Liver (tissue), 9 donors: ENCODE data around the gene ERCC6L2. TPM values are rescaled to one million over a fixed set of nuclear protein-coding genes. Genes with fewer than 3 reads are reported as not detected.

Experiments used
- DNase-seq: peaks from one replicate; pipeline ENCODE4 v3.0.0-alpha.2; 2017; ENCODE audit warnings: low spot score
- H3K27ac ChIP-seq, 2 donors: one replicate each; pipeline ENCODE4 v1.7.0; 2013; ENCODE audit warnings: inconsistent platforms in 2 of 2, low read length in 2 of 2, control low read depth in 1 of 2, low read depth in 1 of 2, mild to moderate bottlenecking in 1 of 2
- H3K27me3 ChIP-seq, 4 donors: one replicate each; pipeline versions ENCODE4 v1.6.1 to v1.7.0; 2013; ENCODE audit warnings: low read length in 3 of 4, inconsistent platforms in 1 of 4, mild to moderate bottlenecking in 1 of 4, moderate library complexity in 1 of 4; ENCODE audit not compliant: control insufficient read depth in 4 of 4, insufficient read depth in 4 of 4
- H3K36me3 ChIP-seq, 4 donors: one replicate each; pipeline versions ENCODE4 v1.6.1 to v1.7.0; 2013; ENCODE audit warnings: low read length in 3 of 4, mild to moderate bottlenecking in 3 of 4, low read depth in 1 of 4, moderate library complexity in 1 of 4; ENCODE audit not compliant: control insufficient read depth in 4 of 4, insufficient read depth in 3 of 4
- H3K4me1 ChIP-seq, 4 donors: one replicate each; pipeline versions ENCODE4 v1.6.1 to v1.7.0; 2013; ENCODE audit warnings: low read length in 3 of 4, mild to moderate bottlenecking in 3 of 4, moderate library complexity in 1 of 4; ENCODE audit not compliant: control insufficient read depth in 4 of 4, insufficient read depth in 4 of 4
- H3K4me3 ChIP-seq, 3 donors: one replicate each; pipeline versions ENCODE4 v1.6.1 to v1.7.0; 2013; ENCODE audit warnings: low read length in 3 of 3, control low read depth in 1 of 3, low read depth in 1 of 3, mild to moderate bottlenecking in 1 of 3
- H3K9ac ChIP-seq, 2 donors: one replicate each; pipeline ENCODE4 v1.7.0; 2013; ENCODE audit warnings: low read length in 2 of 2, mild to moderate bottlenecking in 2 of 2, moderate library complexity in 2 of 2, control low read depth in 1 of 2, low read depth in 1 of 2
- H3K9me3 ChIP-seq, 4 donors: one replicate each; pipeline versions ENCODE4 v1.6.1 to v1.7.0; 2013; ENCODE audit warnings: low read length in 3 of 4; ENCODE audit not compliant: control insufficient read depth in 4 of 4
- CTCF ChIP-seq: fragments of 150-350 bp; IDR thresholded peaks from 2 replicates; pipeline ENCODE4 v1.5.1; 2017; ENCODE audit warnings: improper control_type of control experiment, low read depth, low read length; ENCODE audit not compliant: missing input control
- EGR1 ChIP-seq, 2 donors: IDR thresholded peaks; 2 replicates each; pipeline ENCODE4 v1.6.1; 2016 to 2018; ENCODE audit warnings: antibody characterized with exemption in 2 of 2, low read depth in 2 of 2
- FOXA1 ChIP-seq: IDR thresholded peaks from 2 replicates; pipeline ENCODE4 v1.6.1; 2016; ENCODE audit warnings: antibody characterized with exemption
- FOXA2 ChIP-seq: IDR thresholded peaks from 2 replicates; pipeline ENCODE4 v1.6.1; 2016; ENCODE audit warnings: antibody characterized with exemption
- GABPA ChIP-seq, 2 donors: IDR thresholded peaks in 1 of 2; conservative IDR thresholded peaks in 1 of 2; 2 replicates each; pipeline ENCODE4 v1.6.1; 2016; ENCODE audit warnings: antibody characterized with exemption in 2 of 2, mild to moderate bottlenecking in 1 of 2, moderate library complexity in 1 of 2
- HNF4A ChIP-seq, 2 donors: conservative IDR thresholded peaks; 2 replicates each; pipeline ENCODE4 v1.6.1; 2016; ENCODE audit warnings: antibody characterized with exemption in 2 of 2, mild to moderate bottlenecking in 2 of 2
- HNF4G ChIP-seq: IDR thresholded peaks from 2 replicates; pipeline ENCODE4 v1.6.1; 2016; ENCODE audit warnings: antibody characterized with exemption
- JUND ChIP-seq, 2 donors: IDR thresholded peaks; 2 replicates each; pipeline ENCODE4 v1.6.1; 2016; ENCODE audit warnings: antibody characterized with exemption in 2 of 2
- MAX ChIP-seq: IDR thresholded peaks from 2 replicates; pipeline ENCODE4 v1.6.1; 2016; ENCODE audit warnings: antibody characterized with exemption
- NR2F2 ChIP-seq: IDR thresholded peaks from 2 replicates; pipeline ENCODE4 v1.6.1; 2016; ENCODE audit warnings: antibody characterized with exemption
- RAD21 ChIP-seq, 2 donors: IDR thresholded peaks; 2 replicates each; pipeline ENCODE4 v1.6.1; 2016; ENCODE audit warnings: antibody characterized with exemption in 2 of 2, mild to moderate bottlenecking in 2 of 2
- RXRA ChIP-seq, 2 donors: IDR thresholded peaks; 2 replicates each; pipeline ENCODE4 v1.6.1; 2017 to 2018; ENCODE audit warnings: antibody characterized with exemption in 2 of 2, mild to moderate bottlenecking in 1 of 2
- SP1 ChIP-seq: IDR thresholded peaks from 2 replicates; pipeline ENCODE4 v1.6.1; 2018; ENCODE audit warnings: antibody characterized with exemption, mild to moderate bottlenecking
- TAF1 ChIP-seq: conservative IDR thresholded peaks from 2 replicates; pipeline ENCODE4 v1.6.1; 2016; ENCODE audit warnings: antibody characterized with exemption, mild to moderate bottlenecking
- YY1 ChIP-seq: IDR thresholded peaks from 2 replicates; pipeline ENCODE4 v1.6.1; 2016; ENCODE audit warnings: antibody characterized with exemption, mild to moderate bottlenecking
- ZBTB33 ChIP-seq: IDR thresholded peaks from 2 replicates; pipeline ENCODE4 v1.6.1; 2016; ENCODE audit warnings: antibody characterized with exemption
- WGBS: extraction: QIAGEN DNeasy Blood & Tissue Kit; methylation state at CpG from one replicate; pipeline ENCODE4 v1.1.7; 2013; 5-methylcytosine and 5-hydroxymethylcytosine counted together
- polyA plus RNA-seq, 2 donors: library from polyadenylated mRNA; stranded (reverse) in 1 of 2; unstranded in 1 of 2; fragments of 200-250 nt in 1 of 2; fragments of >200 nt in 1 of 2; fragmentation: Nextera tagmentation in 1 of 2; extraction: Ambion mirVana in 1 of 2; gene quantifications; one replicate each; pipeline versions ENCODE4 v1.2.1 to v1.2.3, GENCODE V29; 2013 to 2015
- total RNA-seq, 2 donors: library from RNA; depleted of rRNA; stranded (reverse); fragments of >200 nt; gene quantifications; one replicate each; pipeline ENCODE4 v1.2.3, GENCODE V29; 2014
- TF ChIP-seq, protein P1 (sequence below): IDR thresholded peaks from 2 replicates; pipeline ENCODE4 v1.6.1; 2016; ENCODE audit warnings: antibody characterized with exemption
- TF ChIP-seq, protein P2 (sequence below): IDR thresholded peaks from 2 replicates; pipeline ENCODE4 v1.6.1; 2016; ENCODE audit warnings: antibody characterized with exemption, mild to moderate bottlenecking
- donor health status: healthy.
- donor health status: healthy.
- donor health status: healthy.
- donor health status: healthy.
- donor health status: healthy.

The ERCC6L2 gene
- total and polyA plus RNA-seq, 4 donors = 4.7 to 46.0 (median 22.0) TPM

DNA sequence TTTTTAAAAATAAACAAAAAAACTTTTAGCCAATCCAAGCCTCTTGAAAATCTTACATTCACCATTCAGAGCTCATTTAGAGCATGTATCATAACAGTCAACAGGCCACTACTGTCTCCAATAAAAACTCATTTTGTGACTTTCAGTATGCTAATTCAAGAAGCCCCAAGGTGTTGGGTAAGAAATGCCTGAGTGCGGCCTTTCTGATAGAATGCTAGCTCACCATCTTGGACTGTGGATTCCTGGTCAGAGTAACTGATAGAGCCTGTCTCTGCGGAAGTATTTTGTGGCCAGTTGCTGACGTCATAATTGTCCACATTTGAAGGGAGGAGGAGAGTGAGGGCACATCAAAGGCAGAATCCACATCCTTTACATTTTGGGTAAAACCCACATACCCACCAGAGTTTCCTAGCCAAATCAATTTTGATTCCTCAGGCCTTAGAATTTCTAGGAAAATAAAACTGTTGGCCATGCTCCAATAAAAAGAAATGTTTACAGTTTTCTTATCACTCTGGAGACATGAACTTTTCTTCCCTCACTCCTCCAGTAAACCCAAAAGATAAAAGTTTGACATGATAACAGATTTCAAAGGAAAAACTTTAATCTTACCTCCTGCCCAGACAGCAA, 41.1 kb upstream of the ERCC6L2 start:
- no peaks in the 10 kb centered on the region for H3K4me1 ChIP-seq
- H3K9ac ChIP-seq = no peak overlapping the region
- 86% methylated on average over 3 of the region's 3 CpGs for WGBS
- H3K27ac ChIP-seq = no peak overlapping the region
- no peaks in the 10 kb centered on the region for H3K36me3 ChIP-seq
- TF ChIP-seq EGR1 (IDR thresholded peaks at IDR 0.05; ENCODE audit: low read depth in 2 of 2) (no peak), RAD21 (IDR thresholded peaks at IDR 0.05) (no peak), TAF1 (no peak), ZBTB33 (no peak), GABPA (IDR thresholded peaks at IDR 0.05 in 1 of 2, conservative IDR thresholded peaks at IDR 0.05 in 1 of 2) (no peak), RXRA (IDR thresholded peaks at IDR 0.05) (no peak), JUND (IDR thresholded peaks at IDR 0.05) (no peak), SP1 (no peak), CTCF (no peak), FOXA1 (no peak), HNF4A (conservative IDR thresholded peaks at IDR 0.05) (no peak), FOXA2 (no peak), HNF4G (no peak), MAX (no peak), NR2F2 (no peak), YY1 (no peak)
- TF ChIP-seq, protein P1, sequence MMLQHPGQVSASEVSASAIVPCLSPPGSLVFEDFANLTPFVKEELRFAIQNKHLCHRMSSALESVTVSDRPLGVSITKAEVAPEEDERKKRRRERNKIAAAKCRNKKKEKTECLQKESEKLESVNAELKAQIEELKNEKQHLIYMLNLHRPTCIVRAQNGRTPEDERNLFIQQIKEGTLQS = no peak
- TF ChIP-seq, protein P2, sequence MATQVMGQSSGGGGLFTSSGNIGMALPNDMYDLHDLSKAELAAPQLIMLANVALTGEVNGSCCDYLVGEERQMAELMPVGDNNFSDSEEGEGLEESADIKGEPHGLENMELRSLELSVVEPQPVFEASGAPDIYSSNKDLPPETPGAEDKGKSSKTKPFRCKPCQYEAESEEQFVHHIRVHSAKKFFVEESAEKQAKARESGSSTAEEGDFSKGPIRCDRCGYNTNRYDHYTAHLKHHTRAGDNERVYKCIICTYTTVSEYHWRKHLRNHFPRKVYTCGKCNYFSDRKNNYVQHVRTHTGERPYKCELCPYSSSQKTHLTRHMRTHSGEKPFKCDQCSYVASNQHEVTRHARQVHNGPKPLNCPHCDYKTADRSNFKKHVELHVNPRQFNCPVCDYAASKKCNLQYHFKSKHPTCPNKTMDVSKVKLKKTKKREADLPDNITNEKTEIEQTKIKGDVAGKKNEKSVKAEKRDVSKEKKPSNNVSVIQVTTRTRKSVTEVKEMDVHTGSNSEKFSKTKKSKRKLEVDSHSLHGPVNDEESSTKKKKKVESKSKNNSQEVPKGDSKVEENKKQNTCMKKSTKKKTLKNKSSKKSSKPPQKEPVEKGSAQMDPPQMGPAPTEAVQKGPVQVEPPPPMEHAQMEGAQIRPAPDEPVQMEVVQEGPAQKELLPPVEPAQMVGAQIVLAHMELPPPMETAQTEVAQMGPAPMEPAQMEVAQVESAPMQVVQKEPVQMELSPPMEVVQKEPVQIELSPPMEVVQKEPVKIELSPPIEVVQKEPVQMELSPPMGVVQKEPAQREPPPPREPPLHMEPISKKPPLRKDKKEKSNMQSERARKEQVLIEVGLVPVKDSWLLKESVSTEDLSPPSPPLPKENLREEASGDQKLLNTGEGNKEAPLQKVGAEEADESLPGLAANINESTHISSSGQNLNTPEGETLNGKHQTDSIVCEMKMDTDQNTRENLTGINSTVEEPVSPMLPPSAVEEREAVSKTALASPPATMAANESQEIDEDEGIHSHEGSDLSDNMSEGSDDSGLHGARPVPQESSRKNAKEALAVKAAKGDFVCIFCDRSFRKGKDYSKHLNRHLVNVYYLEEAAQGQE = no peak
- H3K4me3 ChIP-seq = no peak overlapping the region
- no peaks in the 10 kb centered on the region for H3K9me3 ChIP-seq
- no peak for DNase-seq
- no peaks in the 10 kb centered on the region for H3K27me3 ChIP-seq
